Measurements from ENCODE around the gene TTC9C. TPM values are rescaled to one million over a fixed set of nuclear protein-coding genes. Genes with fewer than 3 reads are reported as not detected.
A peak's percentile ranks its signal among the peaks of the same experiment; 100 is the strongest.
"Not testable (repeated sequence)": the region's sequence is repeated elsewhere in the genome, so short reads cannot be mapped to it uniquely, and the experiment has no call there.

TTC9C gene
- total RNA-seq, 1 experiment from 2014 or later, result 37.4 TPM

DNA sequence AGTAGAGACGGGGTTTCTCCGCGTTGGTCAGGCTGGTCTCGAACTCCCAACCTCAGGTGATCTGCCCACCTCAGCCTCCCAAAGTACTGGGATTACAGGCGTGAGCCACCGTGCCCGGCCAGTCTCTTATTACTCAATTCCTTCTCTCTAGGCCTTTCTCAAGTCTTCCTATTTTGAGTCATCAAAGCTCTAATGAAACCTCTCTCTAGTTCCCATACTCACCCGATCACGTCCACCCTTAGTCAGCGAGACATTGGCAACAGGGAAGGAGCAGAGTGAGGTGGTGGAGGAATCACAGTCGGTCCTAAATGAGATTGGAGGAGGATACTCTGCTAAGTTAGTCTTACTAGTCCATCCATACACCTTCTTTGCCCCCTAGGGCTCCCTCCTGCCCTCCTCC lies 26.0 kb upstream of the TTC9C start:
- POLR2A ChIA-PET (ENCODE audit: unreplicated experiment), result no interaction called here
- Histone ChIP-seq H3K27ac (ENCODE audit: low read length) (no peak overlapping the region), H3K4me1 (ENCODE audit: insufficient read depth, low read length) (peaks cover 17% of the 10 kb centered on the region), H3K4me2 (ENCODE audit: low read length) (no peak overlapping the region), H3K9me3 (ENCODE audit: low read length) (no peaks in the 10 kb centered on the region), H3K9me2 (replicated peaks; ENCODE audit: low read length) (no peaks in the 10 kb centered on the region), H3K79me2 (ENCODE audit: low read length) (0 out of 2 replicates have a peak, but pooled peaks cover 5% of the 10 kb centered on the region), H3K9ac (ENCODE audit: low read length) (no peak overlapping the region), H3F3A (ENCODE audit: low read length, unreplicated experiment) (peaks cover 4% of the 10 kb centered on the region), H3K4me3 (ENCODE audit: low read length) (no peak overlapping the region), H4K20me1 (ENCODE audit: low read length) (no peaks in the 10 kb centered on the region), H3K27me3 (ENCODE audit: low read length) (no peaks in the 10 kb centered on the region), H2AFZ (ENCODE audit: low read length) (no peak overlapping the region), H3K36me3 (ENCODE audit: low read depth, low read length) (peaks cover 10% of the 10 kb centered on the region)
- CTCF ChIA-PET, result no interaction called here
- intact Hi-C loops (cut with micrococcal nuclease), result no loop called here
- DNase-seq (no peak), ATAC-seq (no peak)
- BruUV-seq (replicated peaks), result no TSS peak
- no peak for TF ChIP-seq EZH2 (IDR thresholded peaks at IDR 0.05; ENCODE audit: low read length, unreplicated experiment)
- no peak for TF ChIP-seq EZH2phosphoT487 (IDR thresholded peaks at IDR 0.05; ENCODE audit: borderline replicate concordance, low read length)
- TF ChIP-seq, protein P1, sequence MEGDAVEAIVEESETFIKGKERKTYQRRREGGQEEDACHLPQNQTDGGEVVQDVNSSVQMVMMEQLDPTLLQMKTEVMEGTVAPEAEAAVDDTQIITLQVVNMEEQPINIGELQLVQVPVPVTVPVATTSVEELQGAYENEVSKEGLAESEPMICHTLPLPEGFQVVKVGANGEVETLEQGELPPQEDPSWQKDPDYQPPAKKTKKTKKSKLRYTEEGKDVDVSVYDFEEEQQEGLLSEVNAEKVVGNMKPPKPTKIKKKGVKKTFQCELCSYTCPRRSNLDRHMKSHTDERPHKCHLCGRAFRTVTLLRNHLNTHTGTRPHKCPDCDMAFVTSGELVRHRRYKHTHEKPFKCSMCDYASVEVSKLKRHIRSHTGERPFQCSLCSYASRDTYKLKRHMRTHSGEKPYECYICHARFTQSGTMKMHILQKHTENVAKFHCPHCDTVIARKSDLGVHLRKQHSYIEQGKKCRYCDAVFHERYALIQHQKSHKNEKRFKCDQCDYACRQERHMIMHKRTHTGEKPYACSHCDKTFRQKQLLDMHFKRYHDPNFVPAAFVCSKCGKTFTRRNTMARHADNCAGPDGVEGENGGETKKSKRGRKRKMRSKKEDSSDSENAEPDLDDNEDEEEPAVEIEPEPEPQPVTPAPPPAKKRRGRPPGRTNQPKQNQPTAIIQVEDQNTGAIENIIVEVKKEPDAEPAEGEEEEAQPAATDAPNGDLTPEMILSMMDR (conservative IDR thresholded peaks at IDR 0.05; ENCODE audit: low read depth, low read length), result no peak

DNA sequence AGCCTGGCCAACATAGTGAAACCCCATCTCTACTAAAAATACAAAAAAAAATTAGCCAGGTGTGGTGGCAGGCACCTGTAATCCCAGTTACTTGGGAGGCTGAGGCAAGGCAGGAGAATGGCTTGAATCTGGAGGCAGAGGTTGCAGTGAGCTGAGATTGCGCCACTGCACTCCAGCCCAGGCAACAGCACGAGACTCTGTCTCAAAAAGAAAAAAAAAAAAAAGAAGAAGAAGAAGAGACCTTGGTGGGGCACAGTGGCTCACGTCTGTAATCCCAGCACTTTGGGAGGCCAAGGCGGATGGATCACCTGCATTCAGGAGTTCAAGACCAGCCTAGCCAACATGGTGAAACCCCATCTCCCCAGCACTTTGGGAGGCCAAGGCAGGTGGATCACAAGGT lies 24.4 kb upstream of the TTC9C start:
- H3K27ac ChIP-seq (ENCODE audit: low read length); ATAC-seq: not testable (repeated sequence)

DNA sequence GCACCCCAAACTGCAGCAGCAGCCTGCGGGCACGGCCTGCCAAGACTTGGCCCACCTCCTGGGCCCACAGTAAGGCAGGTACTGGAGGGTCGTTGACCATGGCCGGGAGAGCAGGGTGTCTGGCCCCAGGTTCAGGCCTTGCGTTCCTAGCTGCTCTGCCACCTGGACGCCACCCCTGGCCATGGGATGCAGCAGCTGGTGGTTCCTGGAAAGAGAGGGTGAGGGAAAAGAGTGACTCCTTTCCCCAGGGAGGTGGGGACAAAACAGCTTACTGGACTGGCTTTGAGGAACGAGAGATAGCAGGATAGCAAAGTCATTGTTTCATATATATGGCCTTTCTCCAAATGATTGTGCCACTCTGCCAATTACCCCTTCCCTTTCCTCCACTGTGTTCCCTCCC lies 22.9 kb upstream of the TTC9C start:
- peak overlapping the region; percentile 72 for H3K9ac ChIP-seq (ENCODE audit: low read length)
- no peaks in the 10 kb centered on the region for H3K27me3 ChIP-seq (ENCODE audit: low read length)
- ATAC-seq (peak; percentile 31), DNase-seq (peak; percentile 43)
- H3K4me1 ChIP-seq (ENCODE audit: insufficient read depth, low read length), result peaks cover 17% of the 10 kb centered on the region
- H3K36me3 ChIP-seq (ENCODE audit: low read depth, low read length), result peaks cover 17% of the 10 kb centered on the region
- ChIA-PET CTCF (interaction anchor here (0.9 to 1.7 kb wide), 2 partner anchors 11 to 25 kb away, joined by 4 read pairs; no protein-coding TSS in a partner anchor), POLR2A (ENCODE audit: unreplicated experiment) (interaction anchor here (0.6 to 1.2 kb wide), 3 partner anchors 24 to 136 kb away, joined by 3 to 19 read pairs (median 4); partner anchors contain the start of gene TAF6L)
- 0 out of 2 replicates have a peak, but pooled peaks cover 5% of the 10 kb centered on the region for H3K79me2 ChIP-seq (ENCODE audit: low read length)
- H3K4me2 ChIP-seq (ENCODE audit: low read length), result peak overlapping the region; percentile 89
- H2AFZ ChIP-seq (ENCODE audit: low read length), result peak overlapping the region; percentile 88
- peak overlapping the region; percentile 54 for H3K27ac ChIP-seq (ENCODE audit: low read length)
- BruUV-seq (replicated peaks), result no TSS peak
- H3K9me3 ChIP-seq (ENCODE audit: low read length), result no peaks in the 10 kb centered on the region
- H4K20me1 ChIP-seq (ENCODE audit: low read length), result no peaks in the 10 kb centered on the region
- TF ChIP-seq, protein P1 (conservative IDR thresholded peaks at IDR 0.05; ENCODE audit: low read depth, low read length), result 0 out of 2 replicates have a peak, but pooled peaks have one; percentile 10
- TF ChIP-seq EZH2 (IDR thresholded peaks at IDR 0.05; ENCODE audit: low read length, unreplicated experiment), result no peak
- H3K9me2 ChIP-seq (replicated peaks; ENCODE audit: low read length), result no peaks in the 10 kb centered on the region
- H3K4me3 ChIP-seq (ENCODE audit: low read length), result peak overlapping the region; percentile 87
- peaks cover 6% of the 10 kb centered on the region for H3F3A ChIP-seq (ENCODE audit: low read length, unreplicated experiment)
- intact Hi-C loops (cut with micrococcal nuclease), result no loop called here

More for the DNA sequence above, 24.4 kb upstream of the TTC9C start:
- H3K4me2 ChIP-seq (ENCODE audit: low read length); CTCF ChIA-PET; BruUV-seq (replicated peaks); H3K9me2 ChIP-seq (replicated peaks; ENCODE audit: low read length); intact Hi-C loops (cut with micrococcal nuclease); H3F3A ChIP-seq (ENCODE audit: low read length, unreplicated experiment); H3K36me3 ChIP-seq (ENCODE audit: low read depth, low read length); H3K9me3 ChIP-seq (ENCODE audit: low read length); H4K20me1 ChIP-seq (ENCODE audit: low read length); DNase-seq; H3K79me2 ChIP-seq (ENCODE audit: low read length); H2AFZ ChIP-seq (ENCODE audit: low read length); POLR2A ChIA-PET (ENCODE audit: unreplicated experiment); H3K9ac ChIP-seq (ENCODE audit: low read length); H3K4me3 ChIP-seq (ENCODE audit: low read length); H3K27me3 ChIP-seq (ENCODE audit: low read length): not testable (repeated sequence)
- H3K4me1 ChIP-seq (ENCODE audit: insufficient read depth, low read length), result peaks cover 17% of the 10 kb centered on the region

All from PC-3 (cell line).